SU-DHL-6 (cell line): Measurements from ENCODE around the gene COP1.

Source experiments
- H2AFZ ChIP-seq: fragments of 200-600 bp; sonication (generic); 2 replicates; pipeline ENCODE4 v1.6.1; 2014; ENCODE audit warnings: low read depth, mild to moderate bottlenecking, moderate library complexity, mixed read lengths, antibody characterized with exemption, low read length; ENCODE audit not compliant: severe bottlenecking
- H3F3A ChIP-seq: fragments of 200-600 bp; shearing (Covaris generic); 2 replicates; pipeline ENCODE4 v1.6.0; 2016; ENCODE audit warnings: antibody characterized with exemption, mild to moderate bottlenecking; ENCODE audit not compliant: insufficient read depth
- H3K27ac ChIP-seq: fragments of 200-600 bp; sonication (generic); 2 replicates; pipeline ENCODE4 v1.5.1; 2016; ENCODE audit warnings: low read depth, mild to moderate bottlenecking, low read length, moderate library complexity, mixed read lengths
- H3K27me3 ChIP-seq: fragments of 200-600 bp; sonication (generic), shearing (Covaris generic); 2 replicates; pipeline ENCODE4 v1.6.0; 2014; ENCODE audit warnings: mild to moderate bottlenecking, low read length
- H3K36me3 ChIP-seq: fragments of 200-600 bp; sonication (generic); 2 replicates; pipeline ENCODE4 v1.6.1; 2014; ENCODE audit warnings: mild to moderate bottlenecking, low read length, mixed read lengths
- H3K4me2 ChIP-seq: fragments of 300-600, 200-600 bp; shearing (Covaris generic), sonication (generic); 2 replicates; pipeline ENCODE4 v1.6.0; 2014; ENCODE audit warnings: low read length, low read depth, mild to moderate bottlenecking; ENCODE audit not compliant: poor library complexity, severe bottlenecking
- H3K4me3 ChIP-seq: fragments of 200-600 bp; sonication (generic); 2 replicates; pipeline ENCODE4 v1.5.1; 2014; ENCODE audit warnings: antibody characterized with exemption, low read length, mild to moderate bottlenecking, mixed read lengths; ENCODE audit not compliant: insufficient read depth, poor library complexity, severe bottlenecking
- H3K79me2 ChIP-seq: fragments of 200-600 bp; sonication (generic); 2 replicates; pipeline ENCODE4 v1.6.1; 2014; ENCODE audit warnings: mild to moderate bottlenecking, low read length, moderate library complexity; ENCODE audit not compliant: insufficient read depth
- H3K9ac ChIP-seq: fragments of 200-600 bp; sonication (generic); 2 replicates; pipeline ENCODE4 v1.7.0; 2014; ENCODE audit warnings: mild to moderate bottlenecking, low read length
- H3K9me2 ChIP-seq: fragments of 200-600 bp; sonication (generic); replicated peaks from 2 replicates; pipeline ENCODE4 v1.6.1; 2014; ENCODE audit warnings: low read length; ENCODE audit not compliant: insufficient read depth
- H3K9me3 ChIP-seq: fragments of 200-600 bp; sonication (generic); 2 replicates; pipeline ENCODE4 v1.6.1; 2014; ENCODE audit warnings: low read length, mixed read lengths; ENCODE audit not compliant: insufficient read depth
- H4K20me1 ChIP-seq: fragments of 200-600 bp; sonication (generic); 2 replicates; pipeline ENCODE4 v1.6.1; 2014; ENCODE audit warnings: low read depth, mild to moderate bottlenecking, antibody characterized with exemption, low read length, moderate library complexity, mixed read lengths
- CTCF ChIP-seq: fragments of 200-600 bp; sonication (generic); IDR thresholded peaks from one replicate; pipeline ENCODE4 v1.5.1; 2017; ENCODE audit warnings: antibody characterized with exemption, mild to moderate bottlenecking, low read length, moderate library complexity; ENCODE audit not compliant: insufficient read depth, poor library complexity, severe bottlenecking
- EZH2phosphoT487 ChIP-seq: fragments of 200-600 bp; sonication (generic), shearing (Covaris generic); conservative IDR thresholded peaks from 2 replicates; pipeline ENCODE4 v1.6.1; 2018; ENCODE audit warnings: mild to moderate bottlenecking, antibody characterized with exemption, low read length, moderate library complexity, mixed read lengths

The COP1 gene

GRCh38 chr1:176206961-176207902 lies at the start of gene COP1:
Gene COP1 (minus strand): TSS chr1:176207286. CDS start chr1:176206978, 308 bp downstream.
- H3K9me2 ChIP-seq, result no peaks in the 10 kb centered on the region
- peaks cover 12% of the 10 kb centered on the region; the same call in 1 of the 2 replicates for H3F3A ChIP-seq
- H3K36me3 ChIP-seq, result no peaks in the 10 kb centered on the region
- H3K27ac ChIP-seq, result peak within 1 kb of the TSS; percentile 91
- peaks cover 18% of the 10 kb centered on the region for H4K20me1 ChIP-seq
- no peaks in the 10 kb centered on the region for H3K27me3 ChIP-seq
- H3K9me3 ChIP-seq, result no peaks in the 10 kb centered on the region
- H3K9ac ChIP-seq, result peak within 1 kb of the TSS; percentile 96
- peak within 1 kb of the TSS; percentile 88 for H3K4me2 ChIP-seq
- TF ChIP-seq EZH2phosphoT487 (no peak), CTCF (no peak)
- peaks cover 52% of the 10 kb centered on the region for H3K79me2 ChIP-seq
- H2AFZ ChIP-seq, result peak within 1 kb of the TSS; percentile 61
- peak within 1 kb of the TSS; percentile 96 for H3K4me3 ChIP-seq

GRCh38 chr1:176252191-176252590 lies 45.1 kb upstream of the COP1 start:
- Histone ChIP-seq H3K9ac (no peak overlapping the region), H3K27me3 (no peaks in the 10 kb centered on the region), H4K20me1 (no peaks in the 10 kb centered on the region), H3K9me2 (no peaks in the 10 kb centered on the region), H3K9me3 (no peaks in the 10 kb centered on the region), H3K27ac (no peak overlapping the region), H2AFZ (no peak overlapping the region), H3K4me3 (no peak overlapping the region), H3F3A (no peaks in the 10 kb centered on the region), H3K36me3 (no peaks in the 10 kb centered on the region), H3K4me2 (no peak overlapping the region), H3K79me2 (no peaks in the 10 kb centered on the region)
- TF ChIP-seq CTCF (no peak), EZH2phosphoT487 (no peak)

- TF ChIP-seq EZH2phosphoT487 (no peak), CTCF (no peak)
- H3K27me3 ChIP-seq, result no peaks in the 10 kb centered on the region
- no peaks in the 10 kb centered on the region for H3K36me3 ChIP-seq
- H3K79me2 ChIP-seq, result no peaks in the 10 kb centered on the region
- no peak overlapping the region for H3K4me2 ChIP-seq
- H3K9me3 ChIP-seq, result no peaks in the 10 kb centered on the region
- H3K9me2 ChIP-seq, result no peaks in the 10 kb centered on the region
- H3K27ac ChIP-seq, result no peak overlapping the region
- no peaks in the 10 kb centered on the region for H4K20me1 ChIP-seq
- H3K9ac ChIP-seq, result no peak overlapping the region
- H3F3A ChIP-seq, result no peaks in the 10 kb centered on the region
- no peak overlapping the region for H2AFZ ChIP-seq
- no peak overlapping the region for H3K4me3 ChIP-seq
Observed at GRCh38 chr1:176244851-176245250, 37.8 kb upstream of the COP1 start.
